ENCODE data around the gene MGAT1.

DNA sequence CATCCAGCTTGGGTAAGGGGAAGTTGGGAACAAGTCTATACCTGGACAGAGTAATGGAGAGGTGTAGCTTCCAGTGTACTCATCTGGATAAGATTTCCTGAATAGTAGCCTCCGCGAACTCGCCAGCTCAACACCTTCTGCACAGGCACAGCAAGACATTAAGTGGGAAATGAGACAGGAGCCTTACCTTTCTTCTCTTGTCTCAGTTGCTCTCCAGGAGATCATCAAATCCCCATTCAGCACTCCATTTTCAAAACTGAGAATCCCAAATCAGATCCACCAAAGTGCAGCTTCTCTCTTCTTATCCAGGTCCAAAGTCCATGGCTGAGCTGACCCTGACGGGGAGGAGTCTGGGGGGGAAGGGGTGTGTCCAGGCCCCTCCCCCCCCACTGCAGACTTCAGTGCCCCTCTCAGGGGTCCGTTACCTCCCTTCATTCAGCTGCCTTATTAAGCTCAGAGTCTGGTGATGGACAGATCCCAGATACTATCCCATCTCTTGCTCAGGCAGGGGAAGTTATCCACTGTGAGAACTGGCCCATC, 5.9 kb upstream of the MGAT1 start:
- TF ChIP-seq, protein P1, sequence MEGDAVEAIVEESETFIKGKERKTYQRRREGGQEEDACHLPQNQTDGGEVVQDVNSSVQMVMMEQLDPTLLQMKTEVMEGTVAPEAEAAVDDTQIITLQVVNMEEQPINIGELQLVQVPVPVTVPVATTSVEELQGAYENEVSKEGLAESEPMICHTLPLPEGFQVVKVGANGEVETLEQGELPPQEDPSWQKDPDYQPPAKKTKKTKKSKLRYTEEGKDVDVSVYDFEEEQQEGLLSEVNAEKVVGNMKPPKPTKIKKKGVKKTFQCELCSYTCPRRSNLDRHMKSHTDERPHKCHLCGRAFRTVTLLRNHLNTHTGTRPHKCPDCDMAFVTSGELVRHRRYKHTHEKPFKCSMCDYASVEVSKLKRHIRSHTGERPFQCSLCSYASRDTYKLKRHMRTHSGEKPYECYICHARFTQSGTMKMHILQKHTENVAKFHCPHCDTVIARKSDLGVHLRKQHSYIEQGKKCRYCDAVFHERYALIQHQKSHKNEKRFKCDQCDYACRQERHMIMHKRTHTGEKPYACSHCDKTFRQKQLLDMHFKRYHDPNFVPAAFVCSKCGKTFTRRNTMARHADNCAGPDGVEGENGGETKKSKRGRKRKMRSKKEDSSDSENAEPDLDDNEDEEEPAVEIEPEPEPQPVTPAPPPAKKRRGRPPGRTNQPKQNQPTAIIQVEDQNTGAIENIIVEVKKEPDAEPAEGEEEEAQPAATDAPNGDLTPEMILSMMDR (IDR thresholded peaks at IDR 0.05), result no peak
- no peak for TF ChIP-seq POLR2A (IDR thresholded peaks at IDR 0.05)
